SU-DHL-6 (cell line): ENCODE data around the gene SLC35E4.

Experiments
- H2AFZ ChIP-seq: fragments of 200-600 bp; sonication (generic); 2 replicates; pipeline ENCODE4 v1.6.1; 2014; ENCODE audit warnings: low read depth, mild to moderate bottlenecking, moderate library complexity, mixed read lengths, antibody characterized with exemption, low read length; ENCODE audit not compliant: severe bottlenecking
- H3F3A ChIP-seq: fragments of 200-600 bp; shearing (Covaris generic); 2 replicates; pipeline ENCODE4 v1.6.0; 2016; ENCODE audit warnings: antibody characterized with exemption, mild to moderate bottlenecking; ENCODE audit not compliant: insufficient read depth
- H3K27ac ChIP-seq: fragments of 200-600 bp; sonication (generic); 2 replicates; pipeline ENCODE4 v1.5.1; 2016; ENCODE audit warnings: low read depth, mild to moderate bottlenecking, low read length, moderate library complexity, mixed read lengths
- H3K27me3 ChIP-seq: fragments of 200-600 bp; sonication (generic), shearing (Covaris generic); 2 replicates; pipeline ENCODE4 v1.6.0; 2014; ENCODE audit warnings: mild to moderate bottlenecking, low read length
- H3K36me3 ChIP-seq: fragments of 200-600 bp; sonication (generic); 2 replicates; pipeline ENCODE4 v1.6.1; 2014; ENCODE audit warnings: mild to moderate bottlenecking, low read length, mixed read lengths
- H3K4me2 ChIP-seq: fragments of 300-600, 200-600 bp; shearing (Covaris generic), sonication (generic); 2 replicates; pipeline ENCODE4 v1.6.0; 2014; ENCODE audit warnings: low read length, low read depth, mild to moderate bottlenecking; ENCODE audit not compliant: poor library complexity, severe bottlenecking
- H3K4me3 ChIP-seq: fragments of 200-600 bp; sonication (generic); 2 replicates; pipeline ENCODE4 v1.5.1; 2014; ENCODE audit warnings: antibody characterized with exemption, low read length, mild to moderate bottlenecking, mixed read lengths; ENCODE audit not compliant: insufficient read depth, poor library complexity, severe bottlenecking
- H3K79me2 ChIP-seq: fragments of 200-600 bp; sonication (generic); 2 replicates; pipeline ENCODE4 v1.6.1; 2014; ENCODE audit warnings: mild to moderate bottlenecking, low read length, moderate library complexity; ENCODE audit not compliant: insufficient read depth
- H3K9ac ChIP-seq: fragments of 200-600 bp; sonication (generic); 2 replicates; pipeline ENCODE4 v1.7.0; 2014; ENCODE audit warnings: mild to moderate bottlenecking, low read length
- H3K9me2 ChIP-seq: fragments of 200-600 bp; sonication (generic); replicated peaks from 2 replicates; pipeline ENCODE4 v1.6.1; 2014; ENCODE audit warnings: low read length; ENCODE audit not compliant: insufficient read depth
- H3K9me3 ChIP-seq: fragments of 200-600 bp; sonication (generic); 2 replicates; pipeline ENCODE4 v1.6.1; 2014; ENCODE audit warnings: low read length, mixed read lengths; ENCODE audit not compliant: insufficient read depth
- H4K20me1 ChIP-seq: fragments of 200-600 bp; sonication (generic); 2 replicates; pipeline ENCODE4 v1.6.1; 2014; ENCODE audit warnings: low read depth, mild to moderate bottlenecking, antibody characterized with exemption, low read length, moderate library complexity, mixed read lengths
- CTCF ChIP-seq: fragments of 200-600 bp; sonication (generic); IDR thresholded peaks from one replicate; pipeline ENCODE4 v1.5.1; 2017; ENCODE audit warnings: antibody characterized with exemption, mild to moderate bottlenecking, low read length, moderate library complexity; ENCODE audit not compliant: insufficient read depth, poor library complexity, severe bottlenecking
- EZH2phosphoT487 ChIP-seq: fragments of 200-600 bp; sonication (generic), shearing (Covaris generic); conservative IDR thresholded peaks from 2 replicates; pipeline ENCODE4 v1.6.1; 2018; ENCODE audit warnings: mild to moderate bottlenecking, antibody characterized with exemption, low read length, moderate library complexity, mixed read lengths

Gene SLC35E4

GRCh38 chr22:30655532-30655931 lies 20.0 kb downstream of the SLC35E4 start:
- Histone ChIP-seq H4K20me1 (no peaks in the 10 kb centered on the region), H3F3A (no peaks in the 10 kb centered on the region), H3K4me2 (no peak overlapping the region), H3K4me3 (no peak overlapping the region), H3K27ac (no peak overlapping the region), H3K9ac (no peak overlapping the region), H2AFZ (no peak overlapping the region), H3K36me3 (no peaks in the 10 kb centered on the region), H3K9me3 (no peaks in the 10 kb centered on the region), H3K79me2 (no peaks in the 10 kb centered on the region), H3K27me3 (no peaks in the 10 kb centered on the region), H3K9me2 (no peaks in the 10 kb centered on the region)
- TF ChIP-seq CTCF (no peak), EZH2phosphoT487 (no peak)

- H3K9ac ChIP-seq = no peak overlapping the region
- no peaks in the 10 kb centered on the region for H3K79me2 ChIP-seq
- no peak overlapping the region for H3K27ac ChIP-seq
- no peaks in the 10 kb centered on the region for H3K27me3 ChIP-seq
- no peaks in the 10 kb centered on the region for H3K36me3 ChIP-seq
- no peak overlapping the region for H3K4me2 ChIP-seq
- no peak overlapping the region for H2AFZ ChIP-seq
- no peaks in the 10 kb centered on the region for H4K20me1 ChIP-seq
- TF ChIP-seq CTCF = no peak
- TF ChIP-seq EZH2phosphoT487 = no peak
- H3K4me3 ChIP-seq = no peak overlapping the region
- no peaks in the 10 kb centered on the region for H3F3A ChIP-seq
- no peaks in the 10 kb centered on the region for H3K9me3 ChIP-seq
- H3K9me2 ChIP-seq = no peaks in the 10 kb centered on the region
These were observed 26.5 kb downstream of the SLC35E4 start for GRCh38 chr22:30662040-30662439.

GRCh38 chr22:30664798-30665197 lies 29.2 kb downstream of the SLC35E4 start:
- Histone ChIP-seq H3K79me2 (no peaks in the 10 kb centered on the region), H2AFZ (no peak overlapping the region), H4K20me1 (no peaks in the 10 kb centered on the region), H3K9ac (no peak overlapping the region), H3K27me3 (no peaks in the 10 kb centered on the region), H3K27ac (no peak overlapping the region), H3K36me3 (no peaks in the 10 kb centered on the region), H3K4me3 (no peak overlapping the region), H3K4me2 (no peak overlapping the region), H3K9me2 (no peaks in the 10 kb centered on the region), H3F3A (no peaks in the 10 kb centered on the region), H3K9me3 (no peaks in the 10 kb centered on the region)
- TF ChIP-seq EZH2phosphoT487 (no peak), CTCF (no peak)

GRCh38 chr22:30665266-30665665 lies 29.7 kb downstream of the SLC35E4 start:
- Histone ChIP-seq H2AFZ (no peak overlapping the region), H3K79me2 (no peaks in the 10 kb centered on the region), H3K9me3 (no peaks in the 10 kb centered on the region), H4K20me1 (no peaks in the 10 kb centered on the region), H3K9ac (no peak overlapping the region), H3F3A (no peaks in the 10 kb centered on the region), H3K4me3 (no peak overlapping the region), H3K27ac (no peak overlapping the region), H3K27me3 (no peaks in the 10 kb centered on the region), H3K4me2 (no peak overlapping the region), H3K36me3 (no peaks in the 10 kb centered on the region), H3K9me2 (no peaks in the 10 kb centered on the region)
- no peak for TF ChIP-seq CTCF
- no peak for TF ChIP-seq EZH2phosphoT487
